Transverse colon (tissue), 4 donors: ENCODE data around the gene REEP6. TPM values are rescaled to one million over a fixed set of nuclear protein-coding genes. Genes with fewer than 3 reads are reported as not detected.

Experiments
- DNase-seq: peaks from one replicate; pipeline ENCODE4 v3.0.0-alpha.2; 2019
- H3K27ac ChIP-seq, 4 donors: fragments of 200-600 bp; sonication (generic); 2 replicates each; pipeline ENCODE4 v1.5.1; 2016 to 2018; ENCODE audit warnings: inconsistent platforms in 4 of 4
- H3K27me3 ChIP-seq: fragments of 200-600 bp; sonication (generic); 2 replicates; pipeline ENCODE4 v1.5.1; 2017; ENCODE audit warnings: inconsistent platforms
- H3K36me3 ChIP-seq, 4 donors: fragments of 200-600 bp; sonication (generic); 2 replicates each; pipeline ENCODE4 v1.5.1; 2017 to 2019; ENCODE audit warnings: inconsistent platforms in 4 of 4
- H3K4me1 ChIP-seq, 4 donors: fragments of 200-600 bp; sonication (generic); 2 replicates each; pipeline ENCODE4 v1.5.1; 2017 to 2020; ENCODE audit warnings: inconsistent platforms in 4 of 4
- H3K4me3 ChIP-seq, 4 donors: fragments of 200-600 bp; sonication (generic); 1 replicate in 1 of 4; 2 replicates in 3 of 4; pipeline versions ENCODE4 v1.5.1 to v1.6.1; 2017 to 2019; ENCODE audit warnings: inconsistent platforms in 4 of 4
- H3K9me3 ChIP-seq, 2 donors: fragments of 200-600 bp; sonication (generic); 2 replicates each; pipeline ENCODE4 v1.5.1; 2017 to 2019; ENCODE audit warnings: inconsistent platforms in 2 of 2
- CTCF ChIP-seq, 5 experiments: fragments of 200-600 bp in 3 of 5; fragments of 450-650 bp in 2 of 5; sonication (generic) in 3 of 5; IDR thresholded peaks; 1 replicate in 2 of 5; 2 replicates in 3 of 5; pipeline ENCODE4 v1.5.1; 2016 to 2017; ENCODE audit warnings: antibody characterized with exemption in 5 of 5, inconsistent platforms in 3 of 5, mild to moderate bottlenecking in 2 of 5, moderate library complexity in 1 of 5
- EP300 ChIP-seq: sonication (generic); formaldehyde crosslinking; IDR thresholded peaks from one replicate; pipeline ENCODE4 v1.6.1; 2017; ENCODE audit warnings: antibody characterized with exemption, low read depth
- POLR2A ChIP-seq: fragments of 450-650 bp; IDR thresholded peaks from one replicate; pipeline ENCODE4 v1.6.1; 2016; ENCODE audit warnings: antibody characterized with exemption, mild to moderate bottlenecking, moderate library complexity
- POLR2AphosphoS5 ChIP-seq, 3 donors: sonication (generic); formaldehyde crosslinking; IDR thresholded peaks; one replicate each; pipeline ENCODE4 v1.6.1; 2016; ENCODE audit warnings: antibody characterized with exemption in 3 of 3
- WGBS, 2 donors: methylation state at CpG; one replicate each; pipeline ENCODE4 v1.1.5; 2018; ENCODE audit warnings: low coverage in 1 of 2; 5-methylcytosine and 5-hydroxymethylcytosine counted together
- in situ Hi-C, 4 donors: fragments of 200-750 bp; cut with MboI; loops; one replicate each; pipeline versions ENCODE4 v1.15.0 to v1.15.1; 2017; ENCODE audit warnings: low sequenced_read_pairs in 3 of 4, low pct_ligation_motif_present in 1 of 4, low pct_unique_long_range_greater_than_20kb in 1 of 4
- intact Hi-C: fragments of 100-400 bp; cut with DNase I; formaldehyde crosslinking; loops from one replicate; pipeline ENCODE4 v1.15.1; 2023; ENCODE audit warnings: low total_unique reads
- total RNA-seq, 4 donors: library from RNA; depleted of rRNA; stranded (reverse); fragments of >200 nt; gene quantifications; one replicate each; pipeline ENCODE4 v1.1.0, GENCODE V29; 2016

The REEP6 gene
- total RNA-seq, 4 donors from 2014 or later = 2.2 to 3.3 TPM; not detected in 2

DNA sequence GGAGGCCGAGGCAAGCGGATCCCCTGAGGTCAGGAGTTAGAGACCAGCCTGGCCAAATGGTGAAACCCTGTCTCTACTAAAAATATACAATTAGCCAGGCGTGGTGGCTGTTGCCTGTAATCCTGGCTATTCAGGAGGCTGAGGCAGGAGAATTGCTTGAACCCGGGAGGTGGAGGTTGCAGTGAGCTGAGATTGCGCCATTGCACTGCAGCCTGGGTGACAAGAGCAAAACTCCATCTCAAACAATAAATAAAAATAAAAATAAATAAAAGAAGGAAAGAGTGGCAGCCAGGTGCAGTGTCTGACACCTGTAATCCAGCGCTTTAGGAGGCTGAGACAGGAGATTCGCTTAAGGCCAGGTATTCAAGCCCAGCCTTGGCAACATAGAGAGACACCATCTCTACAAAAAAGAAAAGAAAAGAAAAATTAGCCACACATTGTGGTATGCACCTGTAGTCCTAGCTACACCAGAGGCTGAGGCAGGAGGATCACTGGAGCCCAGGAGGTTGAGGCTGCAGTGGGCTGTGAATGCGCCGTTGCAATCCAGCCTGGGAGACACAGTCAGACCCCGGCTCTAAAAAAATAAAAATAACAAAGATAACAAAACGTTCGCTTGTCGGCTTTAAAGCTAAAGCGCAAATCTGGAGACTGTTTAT lies 11.6 kb downstream of the REEP6 start:
- no peak for TF ChIP-seq CTCF (IDR thresholded peaks at IDR 0.05)
- no peak for TF ChIP-seq EP300
- no peak for TF ChIP-seq POLR2A
- no peak for TF ChIP-seq POLR2AphosphoS5 (IDR thresholded peaks at IDR 0.05)
- intact Hi-C loops (no loop called here), in situ Hi-C loops (no loop called here)
- Histone ChIP-seq H3K36me3 (no peaks in the 10 kb centered on the region), H3K4me1 (peaks cover 0 to 13% (median 7%) of the 10 kb centered on the region in 4 donors), H3K9me3 (no peaks in the 10 kb centered on the region), H3K27me3 (peaks cover 55% of the 10 kb centered on the region), H3K27ac (no peak overlapping the region), H3K4me3 (no peak overlapping the region)
- no peak for DNase-seq
- WGBS, 2 donors = 47 to 79% methylated on average over 4 to 14 of the region's 14 CpGs

DNA sequence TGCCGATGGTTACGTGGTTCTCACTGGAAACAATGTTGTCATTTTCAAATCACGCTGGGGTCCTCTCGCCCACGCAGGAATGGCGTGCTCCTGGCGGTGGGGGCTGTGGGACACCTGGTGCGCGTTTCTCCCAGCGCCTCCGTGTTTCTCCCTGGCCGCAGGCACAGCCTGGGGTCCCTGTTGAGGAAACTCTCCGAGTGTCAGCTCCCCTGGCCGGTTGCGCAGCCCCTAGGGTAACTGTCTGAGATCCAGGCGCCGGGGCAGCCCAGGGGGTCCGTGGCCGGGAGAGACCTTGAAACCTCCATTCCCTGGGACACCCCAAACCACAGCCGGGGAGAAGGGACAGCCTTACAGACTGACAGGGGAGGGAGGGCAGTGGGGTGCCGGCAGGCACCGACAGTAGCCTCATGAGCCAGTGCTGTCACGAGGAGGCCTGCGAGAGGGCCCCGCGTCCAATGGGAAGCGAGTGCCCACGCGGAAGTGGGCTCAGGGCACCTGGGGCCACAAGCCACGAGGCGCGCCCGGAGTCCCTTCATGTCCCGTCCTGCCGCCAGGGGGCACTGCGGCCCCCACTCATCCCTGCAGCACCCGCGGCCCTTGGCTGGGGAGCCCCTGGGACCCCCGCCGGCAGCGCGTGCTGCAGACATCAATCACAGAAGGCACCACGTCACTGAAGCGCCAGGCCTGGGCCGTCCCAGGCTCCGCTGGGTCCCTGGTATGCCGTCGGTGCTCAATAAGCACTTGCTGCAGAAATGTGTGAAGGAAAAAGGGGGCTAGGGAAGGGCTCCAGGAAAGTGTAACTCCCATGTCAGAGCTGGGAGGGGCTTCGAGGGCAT lies 12.3 kb downstream of the REEP6 start:
- H3K27ac ChIP-seq = no peak overlapping the region
- no peak overlapping the region for H3K4me3 ChIP-seq
- in situ Hi-C loops (no loop called here), intact Hi-C loops (no loop called here)
- no peaks in the 10 kb centered on the region for H3K9me3 ChIP-seq
- WGBS, 2 donors = 8% methylated on average over 40 of the region's 49 CpGs; no CpG with 5 or more reads in 1 of the 2 donors
- H3K36me3 ChIP-seq = no peaks in the 10 kb centered on the region
- peak; percentile 60 for DNase-seq
- H3K4me1 ChIP-seq = peaks cover 0 to 15% (median 9%) of the 10 kb centered on the region in 4 donors
- H3K27me3 ChIP-seq = peaks cover 48% of the 10 kb centered on the region
- peak; percentile 51 to 81 (median 76) for TF ChIP-seq CTCF (IDR thresholded peaks at IDR 0.05)
- no peak for TF ChIP-seq POLR2AphosphoS5 (IDR thresholded peaks at IDR 0.05)
- TF ChIP-seq POLR2A = no peak
- TF ChIP-seq EP300 = no peak

- intact Hi-C loops (no loop called here), in situ Hi-C loops (no loop called here)
- Histone ChIP-seq H3K27ac (no peak overlapping the region), H3K4me1 (peaks cover 0 to 17% (median 9%) of the 10 kb centered on the region in 4 donors), H3K9me3 (no peaks in the 10 kb centered on the region), H3K27me3 (peaks cover 48% of the 10 kb centered on the region), H3K4me3 (no peak overlapping the region), H3K36me3 (no peaks in the 10 kb centered on the region)
- WGBS, 2 donors = 17 to 45% methylated on average over 2 to 18 of the region's 23 CpGs
- no peak for TF ChIP-seq CTCF (IDR thresholded peaks at IDR 0.05)
- no peak for TF ChIP-seq POLR2AphosphoS5 (IDR thresholded peaks at IDR 0.05)
- TF ChIP-seq POLR2A = no peak
- TF ChIP-seq EP300 = no peak
- no peak for DNase-seq
These were observed 13.2 kb downstream of the REEP6 start for GRCh38 chr19:1503925-1504773.

DNA sequence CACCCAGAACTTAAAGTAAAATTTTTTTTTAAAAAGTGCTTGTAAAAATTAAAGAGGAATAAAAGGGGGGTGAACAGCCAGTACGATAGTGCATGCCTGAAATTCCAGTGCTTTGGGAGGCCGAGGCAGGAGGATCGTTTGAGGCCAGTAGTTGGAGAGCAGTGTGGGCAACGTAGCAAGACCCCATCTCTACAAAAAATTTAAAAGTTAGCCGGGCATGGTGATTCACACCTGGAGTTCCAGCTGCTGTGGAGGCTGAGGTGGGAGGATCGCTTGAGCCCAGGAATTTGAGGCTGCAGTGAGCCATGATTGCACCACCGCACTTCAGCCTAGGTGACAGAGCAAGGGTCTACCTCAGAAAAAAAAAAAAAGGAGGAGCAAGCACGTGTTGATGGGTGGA lies 14.0 kb downstream of the REEP6 start:
- Histone ChIP-seq H3K36me3 (no peaks in the 10 kb centered on the region), H3K4me3 (no peak overlapping the region), H3K9me3 (no peaks in the 10 kb centered on the region), H3K4me1 (peaks cover 0 to 17% (median 9%) of the 10 kb centered on the region in 4 donors), H3K27ac (no peak overlapping the region), H3K27me3 (peaks cover 49% of the 10 kb centered on the region)
- intact Hi-C loops (no loop called here), in situ Hi-C loops (no loop called here)
- TF ChIP-seq EP300 (no peak), POLR2AphosphoS5 (IDR thresholded peaks at IDR 0.05) (no peak), POLR2A (no peak), CTCF (IDR thresholded peaks at IDR 0.05) (no peak)
- 62 to 64% methylated on average over 7 to 8 of the region's 8 CpGs for WGBS, 2 donors
- DNase-seq = no peak
